CD4-positive, alpha-beta memory T cell (primary cell): ENCODE data around the gene RALGAPA2. TPM values are rescaled to one million over a fixed set of nuclear protein-coding genes. Genes with fewer than 3 reads are reported as not detected.

Source experiments
- CTCF ChIA-PET: fragments of 350-600 bp; sonication (Branson Sonifier 250); formaldehyde crosslinking; loops from one replicate; lab custom pipeline; 2021; ENCODE audit warnings: inconsistent platforms; ENCODE audit not compliant: partially characterized antibody; lab: Charles Lee
- POLR2A ChIA-PET: fragments of 350-600 bp; sonication (Branson Sonifier 250); formaldehyde crosslinking; loops from one replicate; lab custom pipeline; 2021; ENCODE audit not compliant: partially characterized antibody; lab: Charles Lee
- DNase-seq, 5 donors: peaks; one replicate each; pipeline versions ENCODE4 v3.0.0 to v3.0.0-alpha.2; 2020 to 2022; ENCODE audit warnings: mixed read lengths in 1 of 5
- H3K27ac ChIP-seq: one replicate; pipeline ENCODE4 v1.7.0; 2013; ENCODE audit warnings: low read depth, low read length
- H3K27me3 ChIP-seq: 2 replicates; pipeline ENCODE4 v1.7.0; 2013; ENCODE audit warnings: mild to moderate bottlenecking, low read length, moderate library complexity; ENCODE audit not compliant: insufficient read depth
- H3K36me3 ChIP-seq: 2 replicates; pipeline ENCODE4 v1.7.0; 2013; ENCODE audit warnings: mild to moderate bottlenecking, low read length, moderate library complexity; ENCODE audit not compliant: insufficient read depth
- H3K4me1 ChIP-seq: 2 replicates; pipeline ENCODE4 v1.7.0; 2013; ENCODE audit warnings: mild to moderate bottlenecking, low read length, moderate library complexity; ENCODE audit not compliant: insufficient read depth
- H3K4me3 ChIP-seq, 2 donors: one replicate each; pipeline ENCODE4 v1.7.0; 2013; ENCODE audit warnings: low read length in 2 of 2, mild to moderate bottlenecking in 1 of 2
- H3K9me3 ChIP-seq, 2 donors: one replicate each; pipeline ENCODE4 v1.7.0; 2013; ENCODE audit warnings: low read length in 2 of 2, control low read depth in 1 of 2; ENCODE audit not compliant: control insufficient read depth in 1 of 2
- H3K27ac Mint-ChIP-seq, 7 donors: one replicate each; pipeline ENCODE4 v1.8.0; 2020 to 2021; ENCODE audit warnings: mixed read lengths in 7 of 7, mild to moderate bottlenecking in 6 of 7, inconsistent platforms in 3 of 7, moderate library complexity in 3 of 7
- H3K27me3 Mint-ChIP-seq, 2 donors: one replicate each; pipeline ENCODE4 v1.8.0; 2020 to 2021; ENCODE audit warnings: mixed read lengths in 2 of 2
- H3K36me3 Mint-ChIP-seq, 2 donors: one replicate each; pipeline ENCODE4 v1.8.0; 2020 to 2021; ENCODE audit warnings: mixed read lengths in 2 of 2, inconsistent platforms in 1 of 2, mild to moderate bottlenecking in 1 of 2
- H3K4me1 Mint-ChIP-seq, 4 donors: one replicate each; pipeline ENCODE4 v1.8.0; 2020 to 2021; ENCODE audit warnings: mixed read lengths in 4 of 4, mild to moderate bottlenecking in 1 of 4
- H3K4me3 Mint-ChIP-seq, 8 donors: one replicate each; pipeline ENCODE4 v1.8.0; 2020 to 2021; ENCODE audit warnings: mixed read lengths in 8 of 8, mild to moderate bottlenecking in 7 of 8, moderate library complexity in 6 of 8, inconsistent platforms in 3 of 8
- H3K9me3 Mint-ChIP-seq, 8 donors: one replicate each; pipeline ENCODE4 v1.8.0; 2020 to 2021; ENCODE audit warnings: mixed read lengths in 8 of 8, mild to moderate bottlenecking in 5 of 8, inconsistent platforms in 3 of 8, moderate library complexity in 1 of 8
- intact Hi-C: fragments of 100-400 bp; cut with micrococcal nuclease; formaldehyde crosslinking; loops from one replicate; pipeline ENCODE4 v1.15.1; 2023
- polyA plus RNA-seq, 2 donors: library from polyadenylated mRNA; unstranded; fragments of 300-500 nt; fragmentation: Illumina TruSeq; gene quantifications; one replicate each; pipeline ENCODE4 v1.2.3, GENCODE V29; 2021
- total RNA-seq, 2 experiments: library from RNA; stranded (reverse); gene quantifications; one replicate each; pipeline ENCODE4 v1.2.3, GENCODE V29; 2021

RALGAPA2 gene
- total and polyA plus RNA-seq, 4 experiments from 2014 or later = 1.6 to 36.3 (median 21.5) TPM

DNA sequence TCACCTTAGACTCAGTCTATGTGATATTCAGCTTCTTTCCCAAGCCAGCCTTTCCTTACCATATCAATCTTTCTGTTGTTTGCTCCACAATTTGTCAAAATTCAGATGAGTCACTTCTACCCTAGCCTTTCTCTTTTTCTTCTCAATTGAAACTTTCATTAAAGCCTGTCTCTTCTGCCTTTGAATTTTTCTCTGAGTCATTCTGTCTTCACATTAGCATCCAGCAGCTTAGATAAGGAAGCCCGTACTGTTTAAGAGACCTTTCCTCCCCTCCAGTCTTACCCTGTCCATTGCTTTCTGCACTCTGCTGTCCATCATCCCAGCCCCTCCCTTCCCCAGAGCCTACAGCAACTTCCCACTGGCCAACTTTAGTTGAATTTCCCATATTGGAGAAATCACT is 34.9 kb upstream of the RALGAPA2 start:
- Histone ChIP-seq H3K27me3 (no peaks in the 10 kb centered on the region), H3K4me1 (no peaks in the 10 kb centered on the region), H3K36me3 (no peaks in the 10 kb centered on the region), H3K27ac (no peak overlapping the region), H3K4me3 (no peak overlapping the region), H3K9me3 (no peaks in the 10 kb centered on the region)
- no peak for DNase-seq
- ChIA-PET CTCF (no interaction called here), POLR2A (no interaction called here)
- no peak overlapping the region for H3K4me3 Mint-ChIP-seq
- peaks cover 0 to 5% of the 10 kb centered on the region in 2 donors for H3K36me3 Mint-ChIP-seq
- intact Hi-C loops = no loop called here
- H3K27me3 Mint-ChIP-seq = peaks cover 7 to 23% of the 10 kb centered on the region in 2 donors
- no peaks in the 10 kb centered on the region for H3K4me1 Mint-ChIP-seq
- H3K27ac Mint-ChIP-seq = no peak overlapping the region
- H3K9me3 Mint-ChIP-seq = peaks cover 0 to 12% (median 6%) of the 10 kb centered on the region in 8 donors

DNA sequence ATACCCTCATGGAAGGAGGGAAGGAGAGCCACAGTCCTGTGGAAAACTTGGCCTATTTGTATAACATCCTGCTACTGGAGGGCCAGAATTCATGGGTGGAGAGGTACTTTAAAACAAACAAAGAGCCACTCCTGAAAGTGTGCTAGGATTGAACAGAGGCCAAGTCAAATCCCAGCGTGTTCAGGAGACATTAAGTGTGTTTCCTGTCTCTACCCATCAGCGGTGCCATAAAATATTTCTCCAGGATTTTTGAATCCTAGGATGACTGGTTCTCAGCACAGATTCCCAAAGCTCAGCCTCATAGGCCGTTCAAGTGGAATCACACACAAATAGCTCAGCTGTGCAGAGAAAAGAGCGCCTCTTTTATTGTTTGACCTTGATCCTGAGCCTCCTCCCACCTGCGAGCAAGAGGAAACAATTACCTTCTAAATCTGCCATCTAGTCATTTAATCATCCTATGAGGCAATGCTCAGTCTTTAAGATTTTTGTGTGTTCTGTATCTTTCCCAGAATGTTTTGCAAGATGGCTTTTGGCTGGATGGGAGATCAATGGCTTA is 31.8 kb upstream of the RALGAPA2 start:
- Histone ChIP-seq H3K9me3 (no peaks in the 10 kb centered on the region), H3K4me1 (no peaks in the 10 kb centered on the region), H3K4me3 (no peak overlapping the region), H3K27ac (no peak overlapping the region), H3K36me3 (no peaks in the 10 kb centered on the region), H3K27me3 (no peaks in the 10 kb centered on the region)
- Mint-ChIP-seq H3K27ac (no peak overlapping the region), H3K27me3 (peaks cover 11 to 24% of the 10 kb centered on the region in 2 donors), H3K9me3 (peaks cover 0 to 8% (median 2%) of the 10 kb centered on the region in 8 donors), H3K4me3 (no peak overlapping the region), H3K36me3 (peaks cover 0 to 5% of the 10 kb centered on the region in 2 donors), H3K4me1 (no peaks in the 10 kb centered on the region)
- no peak for DNase-seq
- intact Hi-C loops = no loop called here
- CTCF ChIA-PET = no interaction called here
- POLR2A ChIA-PET = no interaction called here

DNA sequence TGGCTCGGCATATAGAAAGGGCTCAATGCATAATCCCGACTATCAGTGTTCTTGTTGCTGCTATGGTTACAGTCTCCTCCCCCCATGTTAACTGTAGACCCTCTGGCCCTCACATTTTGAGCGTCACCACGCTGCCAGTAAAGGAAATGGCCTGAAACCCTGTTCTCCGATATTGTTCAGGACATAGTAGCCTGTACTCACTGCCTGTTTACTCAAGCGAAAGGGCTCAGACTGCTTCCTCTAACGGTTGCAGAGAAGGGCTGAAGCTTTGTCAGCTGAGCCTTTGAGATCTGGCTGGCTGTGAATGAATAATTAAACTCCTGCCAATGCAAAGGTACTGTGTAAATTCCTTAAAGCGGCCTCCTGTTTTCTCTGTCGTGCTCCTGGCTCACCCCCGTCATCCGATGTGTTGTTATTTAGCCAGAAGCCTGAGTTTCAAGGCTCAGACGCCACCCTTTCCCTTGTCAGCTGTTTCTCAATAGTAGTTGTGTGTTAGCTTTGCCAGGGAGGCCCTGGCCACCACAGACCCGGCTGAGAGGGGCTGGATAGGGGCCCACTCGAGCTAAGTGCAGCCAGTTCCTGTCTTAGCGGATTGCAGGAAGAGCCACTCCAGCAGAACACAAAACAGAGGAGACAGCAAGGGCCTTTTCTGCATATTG is 31.2 kb upstream of the RALGAPA2 start:
- Histone ChIP-seq H3K27me3 (no peaks in the 10 kb centered on the region), H3K9me3 (no peaks in the 10 kb centered on the region), H3K4me3 (no peak overlapping the region), H3K4me1 (no peaks in the 10 kb centered on the region), H3K27ac (no peak overlapping the region), H3K36me3 (no peaks in the 10 kb centered on the region)
- peaks cover 0 to 2% (median 0%) of the 10 kb centered on the region in 8 donors for H3K9me3 Mint-ChIP-seq
- peaks cover 12 to 20% of the 10 kb centered on the region in 2 donors for H3K27me3 Mint-ChIP-seq
- no peaks in the 10 kb centered on the region for H3K4me1 Mint-ChIP-seq
- no peak overlapping the region for H3K4me3 Mint-ChIP-seq
- DNase-seq = no peak
- H3K27ac Mint-ChIP-seq = no peak overlapping the region
- intact Hi-C loops = no loop called here
- ChIA-PET POLR2A (no interaction called here), CTCF (no interaction called here)
- no peaks in the 10 kb centered on the region for H3K36me3 Mint-ChIP-seq

DNA sequence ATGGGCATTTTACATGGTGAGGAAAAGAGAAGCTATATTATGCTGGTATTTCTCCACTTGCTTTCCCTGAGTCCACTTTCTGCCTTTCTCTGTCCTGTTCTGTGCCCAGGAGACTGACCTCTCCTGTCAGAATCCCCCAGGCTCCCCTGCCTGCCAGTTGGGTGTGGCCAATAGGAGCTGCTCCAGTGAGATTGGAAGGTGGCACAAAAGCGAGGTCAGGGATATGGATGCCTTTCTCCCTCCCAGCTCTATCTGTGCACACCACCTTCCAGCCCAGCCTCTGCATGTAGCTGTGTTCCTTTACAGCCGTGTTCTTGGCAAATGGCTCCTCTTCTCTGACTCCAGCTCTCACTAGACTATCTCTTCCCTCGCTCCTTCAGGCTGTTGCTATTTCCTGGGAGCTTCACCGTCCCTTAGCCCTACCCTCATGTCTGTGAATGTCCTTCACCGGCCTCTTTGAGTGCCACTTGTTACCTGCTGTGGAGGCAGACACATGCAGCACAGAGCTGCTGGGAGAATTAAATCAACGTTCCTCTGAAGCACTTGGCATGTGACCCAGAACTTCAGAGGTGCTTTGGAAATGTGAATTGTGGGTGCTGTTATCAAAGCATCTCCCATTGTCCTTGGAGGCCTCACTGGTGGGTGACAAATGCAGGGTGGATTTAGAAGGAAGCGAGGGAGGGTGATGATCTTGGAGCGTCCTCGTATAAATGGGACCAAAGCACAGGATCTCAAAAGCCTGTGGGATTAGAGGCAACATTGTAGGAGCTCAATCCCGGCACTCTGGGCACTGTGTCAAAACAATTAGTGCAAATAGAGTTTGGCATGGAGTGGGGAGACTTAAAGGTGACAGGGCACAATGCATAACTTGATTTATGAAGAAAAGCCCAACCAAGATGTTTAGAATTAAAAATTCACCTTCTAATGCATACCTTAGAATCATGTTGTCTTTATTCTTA is 28.9 kb upstream of the RALGAPA2 start:
- no peaks in the 10 kb centered on the region for H3K4me1 ChIP-seq
- H3K36me3 Mint-ChIP-seq = no peaks in the 10 kb centered on the region
- intact Hi-C loops = no loop called here
- no peak overlapping the region for H3K4me3 Mint-ChIP-seq
- no peak overlapping the region for H3K27ac ChIP-seq
- no peaks in the 10 kb centered on the region for H3K4me1 Mint-ChIP-seq
- no peak overlapping the region for H3K27ac Mint-ChIP-seq
- no peaks in the 10 kb centered on the region for H3K36me3 ChIP-seq
- H3K27me3 Mint-ChIP-seq = peaks cover 12 to 26% of the 10 kb centered on the region in 2 donors
- no peaks in the 10 kb centered on the region for H3K27me3 ChIP-seq
- no peaks in the 10 kb centered on the region for H3K9me3 Mint-ChIP-seq
- no peak overlapping the region for H3K4me3 ChIP-seq
- no peaks in the 10 kb centered on the region for H3K9me3 ChIP-seq
- DNase-seq = no peak
- ChIA-PET POLR2A (no interaction called here), CTCF (no interaction called here)

DNA sequence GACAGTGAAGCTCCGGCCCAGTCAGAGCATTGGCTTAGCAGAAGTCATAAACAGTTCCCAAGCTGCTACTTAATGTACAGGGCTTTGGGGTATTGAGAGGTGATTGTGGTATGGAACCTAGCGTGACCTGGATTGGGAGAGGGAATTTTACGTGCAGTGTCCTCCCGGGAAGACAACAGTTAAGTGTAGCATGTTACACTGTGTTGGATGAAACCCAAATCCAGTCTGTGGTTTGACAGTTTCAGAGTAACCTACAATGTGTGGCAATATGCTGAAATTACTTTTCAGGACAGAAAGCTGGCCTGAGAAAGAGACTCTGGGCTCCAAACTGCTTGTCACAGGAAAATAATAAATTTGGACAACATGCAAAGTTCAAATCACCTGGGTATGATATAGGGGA is 28.1 kb upstream of the RALGAPA2 start:
- ChIA-PET CTCF (no interaction called here), POLR2A (no interaction called here)
- H3K27ac Mint-ChIP-seq = no peak overlapping the region
- no peaks in the 10 kb centered on the region for H3K4me1 ChIP-seq
- no peaks in the 10 kb centered on the region for H3K36me3 Mint-ChIP-seq
- H3K4me3 ChIP-seq = no peak overlapping the region
- H3K27me3 Mint-ChIP-seq = peaks cover 12 to 26% of the 10 kb centered on the region in 2 donors
- H3K27ac ChIP-seq = no peak overlapping the region
- H3K9me3 Mint-ChIP-seq = no peaks in the 10 kb centered on the region
- H3K4me3 Mint-ChIP-seq = no peak overlapping the region
- no peak for DNase-seq
- no peaks in the 10 kb centered on the region for H3K27me3 ChIP-seq
- no peaks in the 10 kb centered on the region for H3K4me1 Mint-ChIP-seq
- intact Hi-C loops = no loop called here
- no peaks in the 10 kb centered on the region for H3K36me3 ChIP-seq
- H3K9me3 ChIP-seq = no peaks in the 10 kb centered on the region

DNA sequence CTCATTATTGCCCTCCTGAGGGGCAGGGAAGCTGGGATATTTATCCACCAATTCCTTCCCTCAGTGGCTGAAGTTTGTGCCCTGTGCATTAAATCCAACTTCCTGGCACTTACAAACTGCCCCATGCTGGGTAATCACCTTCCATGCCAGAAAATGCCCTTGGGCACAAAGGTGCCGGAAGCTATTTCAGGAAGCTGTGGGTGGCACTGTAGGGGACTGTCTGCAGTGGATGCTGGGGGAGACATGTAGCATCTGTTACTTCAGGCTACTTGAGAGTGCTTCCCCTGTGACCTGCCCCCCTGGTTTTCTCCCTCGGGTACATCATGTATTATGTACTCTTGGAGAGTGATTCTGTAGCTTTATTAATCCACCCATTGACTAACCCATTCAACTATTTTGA is 24.7 kb upstream of the RALGAPA2 start:
- H3K4me3 ChIP-seq = no peak overlapping the region
- Mint-ChIP-seq H3K4me3 (no peak overlapping the region), H3K27me3 (peaks cover 8 to 12% of the 10 kb centered on the region in 2 donors), H3K36me3 (no peaks in the 10 kb centered on the region), H3K4me1 (peaks cover 7 to 11% (median 8%) of the 10 kb centered on the region in 4 donors), H3K9me3 (no peaks in the 10 kb centered on the region), H3K27ac (no peak overlapping the region)
- H3K9me3 ChIP-seq = no peaks in the 10 kb centered on the region
- ChIA-PET CTCF (no interaction called here), POLR2A (no interaction called here)
- H3K27me3 ChIP-seq = no peaks in the 10 kb centered on the region
- H3K27ac ChIP-seq = no peak overlapping the region
- intact Hi-C loops = no loop called here
- peaks cover 6% of the 10 kb centered on the region for H3K4me1 ChIP-seq
- no peak for DNase-seq
- H3K36me3 ChIP-seq = no peaks in the 10 kb centered on the region

DNA sequence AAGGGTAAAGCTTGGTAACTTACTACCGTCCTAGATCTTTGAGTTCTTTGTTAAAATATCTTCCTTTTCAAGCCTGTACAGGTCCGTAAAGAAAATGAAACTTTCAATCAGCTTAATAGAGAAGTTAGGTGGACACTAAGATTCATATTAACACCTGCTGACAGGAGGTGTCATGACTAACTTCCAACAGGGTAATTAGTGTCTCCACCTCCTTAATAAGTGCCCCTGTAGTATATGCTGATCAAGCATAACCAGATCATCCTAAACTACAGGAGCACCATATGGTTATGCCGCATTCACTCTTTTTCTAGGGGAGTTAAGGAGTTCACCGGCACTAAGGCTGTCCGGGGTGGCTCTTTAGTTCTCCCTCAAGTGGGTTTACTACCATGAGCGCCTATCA is 23.9 kb upstream of the RALGAPA2 start:
- no peak overlapping the region for H3K27ac Mint-ChIP-seq
- ChIA-PET POLR2A (no interaction called here), CTCF (no interaction called here)
- H3K4me1 Mint-ChIP-seq = peaks cover 7 to 11% (median 8%) of the 10 kb centered on the region in 4 donors
- H3K4me3 Mint-ChIP-seq = no peak overlapping the region
- peaks cover 7 to 12% of the 10 kb centered on the region in 2 donors for H3K27me3 Mint-ChIP-seq
- H3K4me1 ChIP-seq = peaks cover 6% of the 10 kb centered on the region
- H3K27ac ChIP-seq = no peak overlapping the region
- DNase-seq = no peak
- H3K9me3 Mint-ChIP-seq = no peaks in the 10 kb centered on the region
- no peaks in the 10 kb centered on the region for H3K36me3 Mint-ChIP-seq
- intact Hi-C loops = no loop called here
- no peaks in the 10 kb centered on the region for H3K9me3 ChIP-seq
- no peaks in the 10 kb centered on the region for H3K36me3 ChIP-seq
- H3K4me3 ChIP-seq = no peak overlapping the region
- no peaks in the 10 kb centered on the region for H3K27me3 ChIP-seq
